A549 (cell line): ENCODE measurements around the gene NXN. TPM values are rescaled to one million over a fixed set of nuclear protein-coding genes. Genes with fewer than 3 reads are reported as not detected.
A peak's percentile ranks its signal among the peaks of the same experiment; 100 is the strongest.

Experiments used
- ATAC-seq, 2 experiments: fragments of 200-7000 bp in 1 of 2; fragments of >200 bp in 1 of 2; cut with Nextera tagmentation in 1 of 2; cut with Tn5 transposase in 1 of 2; 3 replicates each; pipeline versions ENCODE4 v1.8.0 to v1.9.1; 2018 to 2020; ENCODE audit warnings: mild to moderate bottlenecking in 1 of 2, moderate library complexity in 1 of 2
- CTCF ChIA-PET: fragments of 300-600 bp; sonication (Branson Sonifier 250); formaldehyde crosslinking; extraction: SDS; loops from one replicate; lab custom pipeline; 2021; ENCODE audit warnings: antibody characterized with exemption, inconsistent platforms; lab: Yijun Ruan, JAX
- POLR2A ChIA-PET: fragments of 350-600 bp; formaldehyde crosslinking; extraction: SDS; loops from one replicate; lab custom pipeline; 2021; ENCODE audit warnings: antibody characterized with exemption, inconsistent platforms; lab: Yijun Ruan, JAX
- DNase-seq, 2 experiments: peaks; one replicate each; pipeline versions ENCODE4 v3.0.0 to v3.0.0-alpha.2; 2011 to 2016; ENCODE audit warnings: low read depth in 1 of 2, low spot score in 1 of 2
- FAIRE-seq: peaks from 2 replicates; lab custom pipeline; 2011; peaks lifted over from hg19 to GRCh38; lab: Jason Lieb, UNC
- H3K27ac ChIP-seq, 2 experiments: fragments of >200 bp; sonication (Bioruptor Twin); formaldehyde crosslinking; 3 replicates each; pipeline ENCODE4 v1.5.1; 2016 to 2017
- H3K4me1 ChIP-seq: fragments of >200 bp; sonication (Bioruptor Twin); formaldehyde crosslinking; 3 replicates; pipeline ENCODE4 v1.6.1; 2016
- H3K4me2 ChIP-seq: fragments of >200 bp; sonication (Bioruptor Twin); formaldehyde crosslinking; 3 replicates; pipeline ENCODE4 v1.6.1; 2016
- H3K4me3 ChIP-seq: fragments of >200 bp; sonication (Bioruptor Twin); formaldehyde crosslinking; 3 replicates; pipeline ENCODE4 v1.5.1; 2016
- H3K9me3 ChIP-seq: fragments of >200 bp; sonication (Bioruptor Twin); formaldehyde crosslinking; 3 replicates; pipeline ENCODE4 v1.6.1; 2016
- CBX2 ChIP-seq: fragments of 200-600 bp; sonication (generic); IDR thresholded peaks from 2 replicates; pipeline ENCODE4 v1.6.1; 2016; ENCODE audit warnings: low read depth, mild to moderate bottlenecking, borderline replicate concordance
- CBX8 ChIP-seq: fragments of 200-600 bp; sonication (generic); IDR thresholded peaks from 2 replicates; pipeline ENCODE4 v1.6.1; 2016
- CTCF ChIP-seq: fragments of >200 bp; sonication (Bioruptor Twin); formaldehyde crosslinking; IDR thresholded peaks from 3 replicates; pipeline ENCODE4 v1.5.1; 2016
- EHMT2 ChIP-seq: fragments of 200-600 bp; sonication (generic); IDR thresholded peaks from 2 replicates; pipeline ENCODE4 v1.6.1; 2016; ENCODE audit warnings: antibody characterized with exemption, low read depth, mild to moderate bottlenecking, moderate library complexity
- FOSL2 ChIP-seq, 2 experiments: fragments of 450-650 bp in 1 of 2; fragments of >200 bp in 1 of 2; sonication (Bioruptor Twin) in 1 of 2; formaldehyde crosslinking; IDR thresholded peaks; 2 replicates each; pipeline versions ENCODE4 v1.5.0 to v1.6.1; 2016 to 2020; ENCODE audit warnings: mild to moderate bottlenecking in 1 of 2, moderate library complexity in 1 of 2
- FOXS1 ChIP-seq: fragments of 250-450 bp; sonication (Bioruptor Pico); IDR thresholded peaks from 2 replicates; pipeline ENCODE4 v1.5.0; 2020; ENCODE audit warnings: mild to moderate bottlenecking, moderate library complexity
- HOXB5 ChIP-seq: fragments of 250-450 bp; sonication (Bioruptor Pico); IDR thresholded peaks from 2 replicates; pipeline ENCODE4 v1.5.0; 2020; ENCODE audit warnings: mild to moderate bottlenecking, moderate library complexity
- MAX ChIP-seq: IDR thresholded peaks from 2 replicates; pipeline ENCODE4 v1.6.1; 2012
- NR3C1 ChIP-seq: fragments of >200 bp; sonication (Bioruptor Twin); formaldehyde crosslinking; IDR thresholded peaks from 3 replicates; pipeline ENCODE4 v1.6.1; 2017
- RAD21 ChIP-seq, 2 experiments: fragments of >200 bp in 1 of 2; sonication (Bioruptor Twin) in 1 of 2; formaldehyde crosslinking in 1 of 2; IDR thresholded peaks in 1 of 2; conservative IDR thresholded peaks in 1 of 2; 2 replicates in 1 of 2; 3 replicates in 1 of 2; pipeline ENCODE4 v1.6.1; 2012 to 2018; ENCODE audit warnings: inconsistent platforms in 1 of 2
- SMC3 ChIP-seq: fragments of >200 bp; sonication (Bioruptor Twin); formaldehyde crosslinking; IDR thresholded peaks from 3 replicates; pipeline ENCODE4 v1.6.1; 2018; ENCODE audit warnings: inconsistent platforms
- SREBF2 ChIP-seq: fragments of 450-650 bp; IDR thresholded peaks from 2 replicates; pipeline ENCODE4 v1.6.1; 2014; ENCODE audit warnings: mild to moderate bottlenecking, moderate library complexity
- ZC3H11A ChIP-seq: fragments of 450-650 bp; IDR thresholded peaks from 2 replicates; pipeline ENCODE4 v1.6.1; 2014; ENCODE audit warnings: antibody characterized with exemption, mild to moderate bottlenecking
- ZSCAN20 ChIP-seq: fragments of 250-450 bp; sonication (Bioruptor Pico); IDR thresholded peaks from 2 replicates; pipeline ENCODE4 v1.8.0; 2022; ENCODE audit warnings: mild to moderate bottlenecking, moderate library complexity
- WGBS: methylation state at CpG from one replicate; pipeline ENCODE4 v1.1.6; 2017; ENCODE audit errors: missing lambda C conversion rate; 5-methylcytosine and 5-hydroxymethylcytosine counted together
- polyA plus RNA-seq, 4 experiments: library from polyadenylated mRNA; depleted of rRNA in 3 of 4; stranded (reverse); fragments of >200 nt; fragmentation: RNase III in 1 of 4; extraction: RNeasy Plus Mini Kit Qiagen cat#74134 plus additional on column Dnase treatment in 1 of 4; gene quantifications; 2 replicates in 3 of 4; 3 replicates in 1 of 4; pipeline ENCODE4 v1.2.3, GENCODE V29; 2011 to 2017

The NXN gene
- polyA plus RNA-seq, 2 of the 4 experiments (the other 2 are of a cell fraction): 24.6 to 31.1 TPM

- DNase-seq (no peak), ATAC-seq (no peak), FAIRE-seq (no peak)
- H3K9me3 ChIP-seq: no peaks in the 10 kb centered on the region
- WGBS: 85% methylated on average over 6 of the region's 6 CpGs
- no peak overlapping the region for H3K4me2 ChIP-seq
- 0 out of 6 replicates have a peak overlapping the region, but pooled peaks of 1 of the 2 experiments have one; percentile 25 for H3K27ac ChIP-seq
- ChIA-PET POLR2A (no interaction called here), CTCF (interaction anchor here (1.2 to 3.8 kb wide), 6 partner anchors 15 to 115 kb away, joined by 3 to 90 read pairs (median 4); partner anchors contain the start of genes NXN and TIMM22)
- no peak overlapping the region for H3K4me3 ChIP-seq
- peaks cover 25% of the 10 kb centered on the region; the same call in 2 of the 3 replicates for H3K4me1 ChIP-seq
- TF ChIP-seq EHMT2: no peak
- no peak for TF ChIP-seq NR3C1
These were observed 97.8 kb downstream of the NXN start for GRCh38 chr17:881778-882177.

- peaks cover 25% of the 10 kb centered on the region; the same call in 2 of the 3 replicates for H3K4me1 ChIP-seq
- no peak overlapping the region for H3K27ac ChIP-seq
- FAIRE-seq: no peak
- H3K4me3 ChIP-seq: no peak overlapping the region
- no peak overlapping the region for H3K4me2 ChIP-seq
- no peak for ATAC-seq
- WGBS: 89% methylated on average over 15 of the region's 15 CpGs
- CTCF ChIA-PET: interaction anchor here (0.7 to 3.8 kb wide), 10 partner anchors 8 to 100 kb away, joined by 3 to 90 read pairs (median 3); partner anchors contain the start of gene NXN
- POLR2A ChIA-PET: interaction anchor here (1.0 kb wide), 1 partner anchor 100 kb away, joined by 4 read pairs; no protein-coding TSS in a partner anchor
- no peaks in the 10 kb centered on the region for H3K9me3 ChIP-seq
- TF ChIP-seq FOSL2 (IDR thresholded peaks at IDR 0.05) (no peak), FOSL2 (CRISPR knock-in tag; IDR thresholded peaks at IDR 0.05) (no peak), CBX2 (no peak), FOXS1 (CRISPR knock-in tag) (no peak), HOXB5 (no peak), CBX8 (no peak), SREBF2 (no peak), ZC3H11A (no peak)
- no peak for DNase-seq
These were observed 98.9 kb downstream of the NXN start for GRCh38 chr17:880443-881269.

GRCh38 chr17:879546-880442 is 99.8 kb downstream of the NXN start:
- 63% methylated on average over 25 of the region's 26 CpGs for WGBS
- POLR2A ChIA-PET: interaction anchor here (1.0 to 1.5 kb wide), 3 partner anchors 48 to 101 kb away, joined by 3 to 7 read pairs (median 4); partner anchors contain the start of gene NXN
- FAIRE-seq: peak; percentile 70
- Histone ChIP-seq H3K4me1 (peaks cover 25% of the 10 kb centered on the region; the same call in 2 of the 3 replicates), H3K27ac (no peak overlapping the region), H3K9me3 (no peaks in the 10 kb centered on the region), H3K4me2 (no peak overlapping the region), H3K4me3 (no peak overlapping the region)
- CTCF ChIA-PET: interaction anchor here (0.6 to 3.8 kb wide), 41 partner anchors 9 to 116 kb away, joined by 3 to 90 read pairs (median 4); partner anchors contain the start of genes NXN and TIMM22
- peak; percentile 80 to 81 for ATAC-seq
- TF ChIP-seq ZSCAN20 (CRISPR knock-in tag) (no peak), CTCF (peak; percentile 57), RAD21 (conservative IDR thresholded peaks at IDR 0.05 in 1 of 2, IDR thresholded peaks at IDR 0.05 in 1 of 2) (peak; percentile 64 to 66), MAX (peak; percentile 49; the same call in 1 of the 2 replicates), SMC3 (peak; percentile 77)
- peak; percentile 67 to 85 for DNase-seq
